ENCODE measurements around the gene SLX9.
"Not testable (repeated sequence)": the region's sequence is repeated elsewhere in the genome, so short reads cannot be mapped to it uniquely, and the experiment has no call there.

The SLX9 gene

DNA sequence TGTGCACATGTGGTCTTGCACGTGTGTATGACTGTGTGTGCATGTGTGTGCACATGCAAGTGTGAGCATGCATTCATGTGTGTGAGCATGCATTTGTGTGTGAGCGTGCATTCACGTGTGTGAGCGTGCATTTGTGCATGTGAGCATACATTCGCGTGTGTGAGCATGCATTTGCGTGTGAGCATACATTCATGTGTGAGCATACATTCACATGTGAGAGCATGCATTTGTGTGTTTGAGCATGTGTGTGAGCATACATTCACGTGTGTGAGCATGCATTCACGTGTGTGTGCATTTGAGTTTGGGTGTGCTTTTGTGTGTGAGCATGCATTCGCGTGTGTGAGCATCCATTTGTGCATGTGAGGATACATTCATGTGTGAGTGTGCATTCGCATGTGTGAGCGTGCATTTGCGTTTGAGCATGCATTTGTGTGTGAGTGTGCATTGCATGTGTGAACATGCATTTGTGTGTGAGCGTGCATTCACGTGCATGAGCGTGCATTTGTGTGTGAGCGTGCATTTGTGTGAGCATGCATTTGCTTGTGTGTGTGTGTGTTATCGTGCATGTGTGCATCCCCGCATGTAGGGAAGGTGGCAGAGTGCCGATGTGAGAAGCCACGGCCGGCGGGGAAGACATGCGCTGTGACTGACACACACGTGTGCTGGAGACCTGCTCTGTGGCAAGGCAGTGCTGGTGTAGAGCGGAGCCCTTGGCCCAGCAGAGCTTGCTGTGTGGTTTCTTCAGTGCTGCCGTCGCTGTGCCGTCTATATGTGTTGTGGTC lies 37.4 kb upstream of the SLX9 start:
- no peak for DNase-seq

- no peak for DNase-seq
These were observed 36.7 kb upstream of the SLX9 start for GRCh38 chr21:44903050-44903685.

DNA sequence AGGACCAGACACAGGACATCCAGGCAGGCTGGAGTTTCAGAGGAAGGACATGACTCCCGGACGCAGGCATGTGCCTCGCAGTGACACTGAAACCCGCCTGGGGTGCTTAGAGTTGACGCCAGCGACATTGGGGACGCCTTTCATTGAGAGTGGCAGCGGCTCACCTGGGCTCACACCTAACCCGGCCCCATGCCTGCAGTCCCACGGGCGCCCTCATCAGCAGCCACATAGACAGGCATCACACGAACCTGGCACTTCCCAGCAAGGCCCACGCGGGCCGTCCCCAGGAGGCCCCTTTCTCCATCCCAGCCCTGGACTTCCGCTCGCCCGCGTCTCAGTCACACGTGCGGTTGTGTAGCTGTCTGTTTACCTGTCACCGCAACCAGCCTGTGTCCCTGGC lies 36.1 kb upstream of the SLX9 start:
- DNase-seq: no peak

- DNase-seq: no peak
These were observed 35.5 kb upstream of the SLX9 start for GRCh38 chr21:44904141-44904923.

DNA sequence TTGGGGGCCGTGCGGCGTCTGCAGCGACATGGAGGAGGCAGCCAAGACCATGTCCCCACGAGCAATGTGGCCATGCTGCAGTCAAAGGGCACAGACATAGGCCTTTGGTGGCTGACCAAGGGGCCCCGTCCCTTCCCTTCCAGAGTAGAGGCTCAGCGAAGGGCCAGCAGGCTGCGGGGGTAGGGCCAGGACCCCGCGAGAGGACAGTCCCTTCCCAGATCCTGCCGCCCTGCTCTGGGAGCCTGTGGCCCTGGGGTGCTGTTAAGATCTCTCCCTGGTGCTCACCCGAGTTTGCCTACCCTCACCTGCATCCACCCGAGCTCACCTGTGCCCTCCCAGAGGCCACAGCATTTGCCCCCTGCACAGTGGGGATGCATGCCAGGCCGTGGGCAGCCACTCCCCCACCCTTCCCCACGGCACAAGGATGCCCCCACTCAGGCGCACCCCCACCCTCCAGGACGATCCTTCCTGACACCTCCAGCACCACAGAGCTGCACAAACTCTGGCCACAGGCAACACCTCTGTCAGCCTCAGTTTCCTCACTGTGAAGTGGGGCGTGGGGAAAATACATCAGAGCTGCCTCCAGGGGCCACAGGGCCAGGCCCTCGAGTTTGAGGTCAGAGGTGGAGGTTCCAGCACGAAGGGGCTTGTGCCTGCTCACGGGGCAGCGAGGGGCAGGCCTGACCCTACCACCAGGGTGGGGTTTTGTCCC lies 34.7 kb upstream of the SLX9 start:
- no peak for DNase-seq

GRCh38 chr21:44905728-44906090 lies 34.1 kb upstream of the SLX9 start:
- no peak for DNase-seq

GRCh38 chr21:44907225-44907965 lies 32.4 kb upstream of the SLX9 start:
- no peak for DNase-seq

- DNase-seq: no peak
These were observed 31.6 kb upstream of the SLX9 start for GRCh38 chr21:44907966-44908895.

- DNase-seq: no peak
These were observed 30.9 kb upstream of the SLX9 start for GRCh38 chr21:44908908-44909307.

GRCh38 chr21:44909719-44910118 lies 30.1 kb upstream of the SLX9 start:
- no peak for DNase-seq

GRCh38 chr21:44910229-44911067 lies 29.4 kb upstream of the SLX9 start:
- no peak for DNase-seq

DNA sequence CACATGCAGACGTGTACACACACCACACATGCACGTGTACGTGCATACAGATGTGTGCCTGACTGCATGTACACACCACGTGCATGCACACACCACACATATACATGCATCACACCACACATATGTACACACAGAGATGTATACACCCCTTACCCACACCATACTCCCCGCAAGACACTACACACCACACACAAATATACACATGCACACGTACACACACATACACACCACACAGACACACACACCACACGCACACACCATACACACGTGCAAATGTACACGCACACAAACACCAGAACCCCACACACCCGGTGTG lies 28.8 kb upstream of the SLX9 start:
- DNase-seq: no peak

- DNase-seq: peak; percentile 45
These were observed 28.3 kb upstream of the SLX9 start for GRCh38 chr21:44911384-44912157.

DNA sequence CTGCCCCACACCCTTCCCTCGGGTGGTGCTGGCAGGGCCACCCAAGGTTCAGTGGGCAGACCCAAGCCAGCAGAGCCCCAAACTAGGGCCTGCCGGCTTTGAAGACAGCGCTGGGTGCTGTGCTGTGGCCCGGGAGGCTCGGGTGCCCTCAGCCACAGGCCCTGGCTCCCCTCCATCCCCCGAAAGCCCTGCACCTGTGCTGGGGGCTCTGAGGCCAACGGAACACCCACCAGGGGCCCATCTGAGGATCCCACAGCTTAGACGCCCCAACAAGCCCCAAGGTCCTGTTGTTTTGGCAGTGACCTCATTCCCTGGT lies 27.7 kb upstream of the SLX9 start:
- no peak for DNase-seq

GRCh38 chr21:44912506-44913412 lies 27.1 kb upstream of the SLX9 start:
- not testable (repeated sequence) for DNase-seq

DNA sequence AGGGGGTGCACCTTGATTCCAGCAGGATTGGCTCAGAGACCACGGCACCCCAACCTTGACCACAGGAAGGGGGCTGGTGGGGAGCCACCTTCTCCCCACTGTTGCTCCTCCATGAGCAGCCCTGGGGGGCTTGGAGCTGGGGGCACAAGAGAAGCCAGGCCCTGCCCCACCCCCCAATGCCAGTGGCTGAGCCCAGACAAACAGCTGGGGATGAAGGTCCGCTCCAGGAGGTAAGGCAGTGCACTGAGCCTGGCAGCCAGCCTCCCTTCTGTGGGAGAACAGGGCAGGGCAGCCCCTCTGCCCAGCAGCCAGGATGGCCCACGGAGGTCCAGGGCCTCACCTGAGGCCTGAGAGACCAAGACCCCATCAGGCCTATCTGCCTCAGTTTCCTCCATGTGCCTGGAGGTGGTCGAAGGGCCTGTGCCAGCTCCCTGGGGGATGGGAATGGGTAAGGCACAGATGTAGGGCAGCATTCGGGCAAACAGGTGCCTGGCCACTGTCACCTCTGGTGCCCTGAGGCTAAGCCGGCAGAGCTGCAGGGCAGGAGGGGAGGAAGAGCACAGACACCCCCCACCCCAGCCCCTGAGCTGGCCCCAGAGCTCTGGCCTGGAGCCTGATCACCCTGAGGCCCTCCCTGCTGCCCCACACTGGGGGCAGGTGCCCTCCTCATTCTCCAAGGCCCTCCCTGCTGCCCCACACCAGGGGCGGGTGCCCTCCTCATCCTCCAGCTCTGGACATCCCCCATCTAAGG lies 26.2 kb upstream of the SLX9 start:
- no peak for DNase-seq

- peak; percentile 45 for DNase-seq
These were observed 25.5 kb upstream of the SLX9 start for GRCh38 chr21:44914176-44914874.

All from stimulated activated naive CD4-positive, alpha-beta T cell treated with Interleukin-2 at 50 U/mL for 16 hours (primary cell).